A673 (cell line): Measurements from ENCODE around the gene SIK3.

ENCODE experiments used
- EZH2 ChIP-seq: fragments of 200-600 bp; sonication (generic); IDR thresholded peaks from 2 replicates; pipeline ENCODE4 v1.6.1; 2017; ENCODE audit warnings: borderline replicate concordance, low read depth, mild to moderate bottlenecking, mixed read lengths, antibody characterized with exemption, low read length; ENCODE audit not compliant: poor library complexity, severe bottlenecking
- TF ChIP-seq, protein P1 (sequence below): fragments of 300-800, 200-600 bp; sonication (generic); conservative IDR thresholded peaks from 2 replicates; pipeline ENCODE4 v1.5.1; 2017; ENCODE audit warnings: low read depth, mild to moderate bottlenecking, antibody characterized with exemption, low read length, moderate library complexity, mixed read lengths

DNA sequence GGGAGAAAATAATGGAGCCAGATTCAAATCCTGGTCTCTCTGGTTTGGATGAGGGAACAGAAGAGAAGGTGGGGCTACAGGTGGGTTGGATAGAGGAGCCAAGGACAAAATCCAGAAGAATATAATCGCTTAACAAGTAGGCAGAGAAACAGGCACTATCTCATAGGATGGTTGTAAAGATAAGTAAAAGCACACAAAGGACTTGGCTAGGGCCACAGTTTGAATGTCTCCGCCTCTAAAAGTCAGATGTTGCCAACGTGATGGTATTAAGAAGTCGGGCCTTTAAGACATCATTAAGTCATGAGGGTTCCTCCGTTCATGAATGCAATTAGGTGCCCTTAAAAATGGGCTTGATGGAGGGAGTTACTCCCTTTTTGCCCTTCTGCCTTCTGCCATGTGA lies 42.8 kb downstream of the SIK3 start:
- TF ChIP-seq EZH2, result no peak
- TF ChIP-seq, protein P1, sequence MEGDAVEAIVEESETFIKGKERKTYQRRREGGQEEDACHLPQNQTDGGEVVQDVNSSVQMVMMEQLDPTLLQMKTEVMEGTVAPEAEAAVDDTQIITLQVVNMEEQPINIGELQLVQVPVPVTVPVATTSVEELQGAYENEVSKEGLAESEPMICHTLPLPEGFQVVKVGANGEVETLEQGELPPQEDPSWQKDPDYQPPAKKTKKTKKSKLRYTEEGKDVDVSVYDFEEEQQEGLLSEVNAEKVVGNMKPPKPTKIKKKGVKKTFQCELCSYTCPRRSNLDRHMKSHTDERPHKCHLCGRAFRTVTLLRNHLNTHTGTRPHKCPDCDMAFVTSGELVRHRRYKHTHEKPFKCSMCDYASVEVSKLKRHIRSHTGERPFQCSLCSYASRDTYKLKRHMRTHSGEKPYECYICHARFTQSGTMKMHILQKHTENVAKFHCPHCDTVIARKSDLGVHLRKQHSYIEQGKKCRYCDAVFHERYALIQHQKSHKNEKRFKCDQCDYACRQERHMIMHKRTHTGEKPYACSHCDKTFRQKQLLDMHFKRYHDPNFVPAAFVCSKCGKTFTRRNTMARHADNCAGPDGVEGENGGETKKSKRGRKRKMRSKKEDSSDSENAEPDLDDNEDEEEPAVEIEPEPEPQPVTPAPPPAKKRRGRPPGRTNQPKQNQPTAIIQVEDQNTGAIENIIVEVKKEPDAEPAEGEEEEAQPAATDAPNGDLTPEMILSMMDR, result no peak
